SJCRH30 (cell line): Measurements from ENCODE around the gene ZNF20. TPM values are rescaled to one million over a fixed set of nuclear protein-coding genes. Genes with fewer than 3 reads are reported as not detected.
"Not testable (repeated sequence)": the region's sequence is repeated elsewhere in the genome, so short reads cannot be mapped to it uniquely, and the experiment has no call there.

Experiments used
- DNase-seq, 2 experiments: peaks; one replicate each; pipeline ENCODE4 v3.0.0-alpha.2; 2015 to 2020
- H3K27ac ChIP-seq: fragments of 250-450 bp; sonication (Bioruptor Pico); 2 replicates; pipeline ENCODE4 v1.5.1; 2020; ENCODE audit warnings: mild to moderate bottlenecking, moderate library complexity
- H3K27me3 ChIP-seq: fragments of 250-450 bp; sonication (Bioruptor Pico); 2 replicates; pipeline ENCODE4 v1.5.1; 2020; ENCODE audit warnings: mild to moderate bottlenecking, moderate library complexity
- H3K36me3 ChIP-seq: fragments of 250-450 bp; sonication (Bioruptor Pico); 2 replicates; pipeline ENCODE4 v1.5.1; 2020; ENCODE audit warnings: mild to moderate bottlenecking, moderate library complexity
- H3K4me1 ChIP-seq: fragments of 250-450 bp; sonication (Bioruptor Pico); 2 replicates; pipeline ENCODE4 v1.5.1; 2020; ENCODE audit warnings: mild to moderate bottlenecking, moderate library complexity
- H3K4me3 ChIP-seq: fragments of 250-450 bp; sonication (Bioruptor Pico); 2 replicates; pipeline ENCODE4 v1.5.1; 2020; ENCODE audit warnings: mild to moderate bottlenecking, moderate library complexity
- H3K9me3 ChIP-seq: fragments of 250-450 bp; sonication (Bioruptor Pico); replicated peaks from 2 replicates; pipeline ENCODE4 v1.5.1; 2020; ENCODE audit warnings: mild to moderate bottlenecking, moderate library complexity
- total RNA-seq: library from RNA; depleted of rRNA; stranded (reverse); fragments of >200 nt; shearing (Covaris generic); gene quantifications from 2 replicates; pipeline ENCODE4 v1.2.3, GENCODE V29; 2014; rRNA removed

ZNF20 gene
- total RNA-seq, 1 experiment from 2014 or later, result 9.2 TPM

- no peaks in the 10 kb centered on the region for H3K4me1 ChIP-seq
- H3K27ac ChIP-seq, result no peak overlapping the region
- peaks cover 33% of the 10 kb centered on the region for H3K36me3 ChIP-seq
- no peak for DNase-seq
- H3K27me3 ChIP-seq, result no peaks in the 10 kb centered on the region
- peaks cover 8% of the 10 kb centered on the region; the same call in 1 of the 2 replicates for H3K9me3 ChIP-seq
- H3K4me3 ChIP-seq, result no peak overlapping the region
These were observed 46.4 kb downstream of the ZNF20 start for GRCh38 chr19:12093777-12094176.

DNA sequence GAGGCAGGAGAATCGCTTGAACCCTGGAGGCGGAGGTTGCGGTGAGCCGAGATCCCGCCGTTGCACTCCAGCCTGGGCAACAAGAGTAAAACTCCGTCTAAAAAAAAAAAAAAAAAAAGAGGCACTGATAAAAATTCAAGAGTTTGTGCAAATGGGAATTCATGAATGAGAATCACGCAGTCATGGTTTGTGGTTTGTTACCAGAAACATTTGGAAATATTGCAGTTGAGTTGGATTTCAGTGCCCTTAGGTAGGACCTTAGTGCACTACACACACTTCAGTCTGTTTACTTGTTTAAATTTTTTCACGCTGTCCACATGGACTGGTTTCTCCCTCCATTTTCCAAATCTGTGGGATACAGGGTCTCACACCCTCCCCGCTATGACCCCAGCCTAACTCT, 47.2 kb downstream of the ZNF20 start:
- Histone ChIP-seq H3K4me1 (no peaks in the 10 kb centered on the region), H3K27ac (peak overlapping the region; percentile 74), H3K4me3 (peak overlapping the region; percentile 72), H3K27me3 (no peaks in the 10 kb centered on the region), H3K9me3 (peaks cover 8% of the 10 kb centered on the region; the same call in 1 of the 2 replicates), H3K36me3 (peaks cover 24% of the 10 kb centered on the region)
- DNase-seq, result peak in 1 of 2 experiments; percentile 26

DNA sequence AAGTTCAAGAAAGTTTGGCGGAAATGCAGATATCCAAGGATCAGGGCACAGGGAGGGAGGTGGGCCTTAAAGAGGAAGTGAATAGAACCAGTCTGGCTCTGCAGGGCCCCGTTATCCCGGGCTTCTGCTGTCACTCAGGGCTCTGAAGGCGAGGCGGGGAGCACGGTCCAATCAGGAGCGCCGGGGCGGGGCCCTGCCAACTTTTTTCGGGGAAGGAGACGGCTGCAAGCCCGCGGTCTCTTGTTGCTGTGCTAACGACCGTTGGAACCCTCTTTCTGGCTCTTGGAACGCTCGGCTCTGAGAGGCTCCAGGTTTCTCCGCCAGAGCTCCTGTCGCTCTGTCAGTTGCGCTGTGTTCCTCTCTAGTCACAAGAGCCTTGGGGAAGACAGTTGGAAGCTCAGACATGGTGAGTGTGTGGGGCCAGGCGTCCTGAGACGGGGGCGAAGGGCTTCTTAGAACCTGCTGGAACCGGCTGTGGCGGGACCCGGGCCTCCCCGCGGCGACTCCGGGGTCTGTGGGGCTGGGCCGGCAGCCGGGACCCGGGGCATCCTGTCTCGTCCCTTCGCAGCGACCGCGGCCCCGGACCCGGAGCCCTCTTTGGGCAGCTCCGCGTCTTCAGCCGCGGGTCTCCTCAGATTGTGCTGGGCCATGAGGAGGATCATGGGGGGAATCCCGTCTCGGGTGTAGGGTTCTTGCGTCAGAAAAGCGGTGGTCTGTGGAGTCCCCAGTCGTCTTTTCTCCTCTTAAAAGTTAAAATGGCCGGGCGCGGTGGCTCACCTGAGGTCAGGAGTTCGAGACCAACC, 47.9 kb downstream of the ZNF20 start:
- no peaks in the 10 kb centered on the region for H3K27me3 ChIP-seq

DNA sequence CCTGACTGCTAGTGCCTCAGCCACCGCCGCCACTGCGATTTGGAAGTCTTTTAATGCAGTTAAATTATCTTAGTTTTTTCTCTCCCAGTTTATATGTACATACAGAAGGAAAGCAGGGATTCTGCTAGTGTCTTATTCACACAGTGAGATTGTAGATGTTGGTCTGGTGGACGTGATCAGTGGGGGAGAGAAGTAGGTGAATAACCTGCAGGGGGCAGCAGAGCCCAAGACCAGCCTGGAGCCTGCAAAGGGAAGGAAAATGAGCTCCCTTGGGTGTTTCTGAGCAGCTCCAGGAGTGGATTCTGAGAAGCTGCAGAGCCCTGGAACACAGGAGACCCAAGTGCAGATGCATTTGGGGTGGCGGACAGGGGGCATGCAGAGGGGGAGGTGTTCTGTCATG, 49.3 kb downstream of the ZNF20 start:
- H3K9me3 ChIP-seq, result peaks cover 8% of the 10 kb centered on the region; the same call in 1 of the 2 replicates
- DNase-seq, result peak; percentile 82 to 91
- H3K27ac ChIP-seq, result no peak overlapping the region
- H3K36me3 ChIP-seq, result peaks cover 22% of the 10 kb centered on the region
- no peaks in the 10 kb centered on the region for H3K4me1 ChIP-seq
- no peaks in the 10 kb centered on the region for H3K27me3 ChIP-seq
- no peak overlapping the region for H3K4me3 ChIP-seq

More for the DNA sequence above, 47.9 kb downstream of the ZNF20 start:
- Histone ChIP-seq H3K4me1 (no peaks in the 10 kb centered on the region), H3K36me3 (peaks cover 22% of the 10 kb centered on the region), H3K4me3 (peak overlapping the region; percentile 72), H3K9me3 (peaks cover 8% of the 10 kb centered on the region; the same call in 1 of the 2 replicates), H3K27ac (peak overlapping the region; percentile 74)
- DNase-seq, result peak; percentile 98

GRCh38 chr19:12085074-12085818, 54.9 kb downstream of the ZNF20 start:
- H3K27me3 ChIP-seq, result no peaks in the 10 kb centered on the region
- no peak overlapping the region for H3K27ac ChIP-seq
- H3K9me3 ChIP-seq, result peaks cover 11% of the 10 kb centered on the region
- H3K4me3 ChIP-seq, result no peak overlapping the region
- DNase-seq, result no peak
- peaks cover 5% of the 10 kb centered on the region; the same call in 1 of the 2 replicates for H3K36me3 ChIP-seq
- no peaks in the 10 kb centered on the region for H3K4me1 ChIP-seq

DNA sequence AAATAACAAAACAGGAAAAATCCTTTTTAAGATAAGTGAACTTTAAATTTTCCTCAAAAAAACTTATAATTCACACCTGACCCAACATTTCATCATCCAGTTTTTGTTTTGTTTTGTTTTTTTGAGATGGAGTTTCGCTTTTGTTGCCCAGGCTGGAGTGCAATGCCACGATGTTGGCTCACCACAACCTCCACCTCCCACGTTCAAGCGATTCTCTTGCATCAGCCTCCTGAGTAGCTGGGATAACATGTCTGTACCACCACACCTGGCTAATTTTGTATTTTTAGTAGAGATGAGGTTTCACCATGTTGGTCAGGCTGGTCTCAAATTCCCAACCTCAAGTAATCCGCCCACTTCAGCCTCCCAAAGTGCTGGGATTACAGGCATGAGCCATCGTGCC, 56.8 kb downstream of the ZNF20 start:
- H3K4me1 ChIP-seq, DNase-seq, H3K27ac ChIP-seq, H3K27me3 ChIP-seq, H3K4me3 ChIP-seq: not testable (repeated sequence)
- peaks cover 17% of the 10 kb centered on the region for H3K36me3 ChIP-seq
- H3K9me3 ChIP-seq, result peaks cover 24% of the 10 kb centered on the region

Other genes with a start within 250 kb of the ZNF20 start
- gene ZNF700, start 215.2 kb downstream of the ZNF20 start, total RNA-seq, result 16.2 and 19.6 TPM in 2 replicates
- 0.40 and 0.51 TPM in 2 replicates for gene ZNF763, start 175.3 kb downstream of the ZNF20 start, total RNA-seq
- 7.8 and 8.0 TPM in 2 replicates for gene ZNF433, start 104.7 kb downstream of the ZNF20 start, total RNA-seq
- gene ZNF878, start 87.4 kb downstream of the ZNF20 start, total RNA-seq, result 4.9 and 5.5 TPM in 2 replicates
- 13.4 and 15.4 TPM in 2 replicates for gene ZNF844, start 75.6 kb downstream of the ZNF20 start, total RNA-seq
- 25.7 and 26.0 TPM in 2 replicates for gene ZNF625, start 16.4 kb upstream of the ZNF20 start, total RNA-seq
- 20.6 and 21.7 TPM in 2 replicates for gene ZNF136, start 22.7 kb upstream of the ZNF20 start, total RNA-seq
- 8.6 and 8.7 TPM in 2 replicates for gene ZNF44, start 154.5 kb upstream of the ZNF20 start, total RNA-seq
- gene ZNF563, start 193.3 kb upstream of the ZNF20 start, total RNA-seq, result 2.4 and 3.6 TPM in 2 replicates
- 4.7 and 5.4 TPM in 2 replicates for gene ZNF442, start 225.3 kb upstream of the ZNF20 start, total RNA-seq